COLO668 (cell line): ENCODE data around the gene TP53I3.
"Not testable (repeated sequence)": the region's sequence is repeated elsewhere in the genome, so short reads cannot be mapped to it uniquely, and the experiment has no call there.

Experiments
- DNase-seq: peaks from one replicate; lab custom pipeline; 2025; ENCODE audit not compliant: unreplicated experiment; lab: John Stamatoyannopoulos, UW

TP53I3 gene, protein sequence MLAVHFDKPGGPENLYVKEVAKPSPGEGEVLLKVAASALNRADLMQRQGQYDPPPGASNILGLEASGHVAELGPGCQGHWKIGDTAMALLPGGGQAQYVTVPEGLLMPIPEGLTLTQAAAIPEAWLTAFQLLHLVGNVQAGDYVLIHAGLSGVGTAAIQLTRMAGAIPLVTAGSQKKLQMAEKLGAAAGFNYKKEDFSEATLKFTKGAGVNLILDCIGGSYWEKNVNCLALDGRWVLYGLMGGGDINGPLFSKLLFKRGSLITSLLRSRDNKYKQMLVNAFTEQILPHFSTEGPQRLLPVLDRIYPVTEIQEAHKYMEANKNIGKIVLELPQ

GRCh38 chr2:24084386-24085199 lies at the start of gene TP53I3:
TSS of gene TP53I3 (minus strand) at chr2:24084834. CDS start at chr2:24084326, 508 bp downstream.
- DNase-seq, result peak; percentile 90

DNA sequence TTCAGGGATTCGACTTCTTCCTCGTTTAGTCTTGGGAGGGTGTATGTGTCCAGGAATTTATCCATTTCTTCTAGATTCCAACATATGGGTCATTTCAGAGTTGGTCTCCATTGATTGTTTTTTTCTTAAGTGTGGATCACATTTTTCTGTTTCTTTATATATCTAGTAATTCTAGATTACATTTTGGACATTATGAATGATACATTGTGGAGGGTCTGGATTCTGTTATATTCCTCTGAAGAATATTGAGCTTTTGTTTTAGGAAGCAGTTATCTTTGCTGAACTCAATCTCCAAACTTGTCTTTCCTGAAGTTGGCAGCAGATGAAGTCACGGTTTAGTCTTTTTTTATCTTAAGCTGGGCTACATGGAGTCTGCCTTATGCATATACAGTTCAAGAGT lies 47.9 kb upstream of the TP53I3 start:
- DNase-seq, result no peak

DNA sequence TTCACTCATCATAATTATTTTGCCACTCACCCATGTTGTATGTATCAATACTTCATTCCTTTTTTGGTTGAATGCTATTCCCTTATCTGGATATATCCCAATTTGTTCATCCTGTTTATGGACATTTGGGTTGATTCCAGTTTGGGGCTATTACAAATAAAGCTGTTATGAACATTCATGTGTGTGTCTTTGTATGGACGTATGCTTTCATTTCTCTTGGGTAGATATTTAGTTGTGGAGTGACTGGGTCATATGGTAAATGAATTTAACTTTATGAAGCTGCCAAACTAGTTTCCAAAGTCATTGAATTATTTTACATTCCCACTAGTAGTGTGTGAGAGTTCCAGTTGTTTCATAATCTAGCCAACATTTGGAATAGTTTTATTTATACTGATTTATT lies 41.3 kb upstream of the TP53I3 start:
- DNase-seq, result no peak

GRCh38 chr2:24123922-24124580 lies 39.4 kb upstream of the TP53I3 start:
- no peak for DNase-seq

- DNase-seq, result peak; percentile 90
These were observed 38.7 kb upstream of the TP53I3 start, which contains the start of the genes FAM228B and PFN4 for GRCh38 chr2:24123195-24123921. TSS of gene FAM228B (plus strand) at chr2:24123469. CDS start at chr2:24124362, 893 bp downstream. TSS of gene PFN4 (minus strand) at chr2:24123334. CDS start at chr2:24122535, 799 bp downstream.

DNA sequence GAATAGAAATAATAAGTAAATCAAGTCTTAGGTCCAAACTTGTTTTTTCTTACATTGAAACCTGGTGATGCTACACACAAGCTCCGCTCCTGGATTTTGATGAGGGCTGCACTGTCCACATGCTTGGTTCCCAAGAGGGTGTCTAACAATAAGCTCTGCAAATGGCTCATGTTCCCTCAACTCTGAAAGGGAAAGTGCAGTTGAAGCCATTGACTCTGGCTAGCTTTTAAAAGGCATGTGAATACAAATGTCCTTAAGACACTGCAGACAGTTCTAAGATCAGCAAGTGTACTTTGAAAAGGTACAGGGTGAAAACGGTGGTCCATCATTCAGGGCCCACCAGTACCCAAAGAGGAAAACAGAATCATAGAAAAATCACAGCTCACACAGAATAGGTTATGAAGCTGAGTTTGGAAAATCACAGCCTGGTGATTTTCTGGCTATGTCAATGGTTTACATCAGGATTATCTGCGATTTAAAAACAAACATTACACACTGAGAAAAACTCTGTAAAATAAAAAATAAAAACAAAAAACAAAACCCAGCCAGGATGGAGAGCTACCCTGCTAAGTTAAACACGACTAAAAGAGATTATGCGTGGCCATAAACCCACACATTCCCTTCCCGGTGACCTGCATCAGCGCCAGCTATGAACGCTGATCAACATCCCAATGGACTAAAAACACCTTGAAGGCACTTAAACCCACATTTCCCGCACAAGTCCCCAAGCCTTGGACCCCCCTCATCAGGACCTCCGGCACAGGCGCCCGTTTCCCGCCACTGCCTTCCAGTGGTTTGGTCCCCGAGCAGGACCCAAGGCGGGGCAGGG lies 37.9 kb upstream of the TP53I3 start:
- DNase-seq, result no peak

- DNase-seq, result no peak
These were observed 36.8 kb upstream of the TP53I3 start for GRCh38 chr2:24121469-24121868.

- DNase-seq, result no peak
These were observed 36.4 kb upstream of the TP53I3 start for GRCh38 chr2:24121066-24121465.

GRCh38 chr2:24117902-24118301 lies 33.3 kb upstream of the TP53I3 start:
- DNase-seq, result no peak

DNA sequence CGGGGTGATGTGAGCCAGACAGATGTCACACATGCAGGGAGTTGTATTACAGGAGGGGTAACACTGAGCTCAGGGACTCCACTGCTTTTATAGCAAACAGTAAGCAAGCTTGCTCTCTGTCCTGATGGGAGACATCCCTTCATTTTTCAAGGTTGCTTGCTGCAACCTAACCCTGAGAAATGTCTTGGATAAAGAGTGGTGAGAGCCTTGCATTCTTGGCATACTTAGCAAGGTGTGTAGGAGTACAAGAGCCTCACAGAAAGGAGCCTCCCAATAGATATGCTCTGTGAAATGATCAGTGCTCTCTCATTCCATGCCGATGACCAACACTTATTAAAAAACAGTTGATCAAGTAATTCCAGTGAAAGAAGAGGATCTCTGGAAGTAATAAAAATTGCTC lies 30.4 kb upstream of the TP53I3 start:
- DNase-seq, result no peak

DNA sequence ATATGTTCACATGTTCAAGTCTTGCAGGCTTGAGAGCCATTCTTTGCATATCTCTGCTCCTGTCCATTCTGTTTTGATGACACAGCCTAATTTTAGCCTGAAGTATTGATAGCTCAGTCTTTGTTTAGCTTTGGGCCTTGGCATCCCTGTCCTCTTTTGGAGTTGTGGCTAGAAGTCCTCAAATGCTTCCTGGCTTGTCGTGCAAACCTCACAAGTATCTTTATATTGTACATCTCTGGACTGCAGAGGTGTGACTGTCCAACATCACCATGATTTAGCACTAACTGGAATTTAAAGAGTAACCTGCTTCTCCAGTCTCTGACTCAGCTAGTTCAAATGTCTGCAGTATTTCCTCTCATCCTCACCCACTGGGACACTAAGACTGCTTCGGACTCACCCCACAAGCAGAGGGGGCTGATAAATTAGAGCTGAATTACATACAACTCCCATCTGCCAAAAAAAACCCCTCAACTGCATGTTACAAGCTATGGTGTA lies 26.8 kb upstream of the TP53I3 start:
- DNase-seq, result no peak

DNA sequence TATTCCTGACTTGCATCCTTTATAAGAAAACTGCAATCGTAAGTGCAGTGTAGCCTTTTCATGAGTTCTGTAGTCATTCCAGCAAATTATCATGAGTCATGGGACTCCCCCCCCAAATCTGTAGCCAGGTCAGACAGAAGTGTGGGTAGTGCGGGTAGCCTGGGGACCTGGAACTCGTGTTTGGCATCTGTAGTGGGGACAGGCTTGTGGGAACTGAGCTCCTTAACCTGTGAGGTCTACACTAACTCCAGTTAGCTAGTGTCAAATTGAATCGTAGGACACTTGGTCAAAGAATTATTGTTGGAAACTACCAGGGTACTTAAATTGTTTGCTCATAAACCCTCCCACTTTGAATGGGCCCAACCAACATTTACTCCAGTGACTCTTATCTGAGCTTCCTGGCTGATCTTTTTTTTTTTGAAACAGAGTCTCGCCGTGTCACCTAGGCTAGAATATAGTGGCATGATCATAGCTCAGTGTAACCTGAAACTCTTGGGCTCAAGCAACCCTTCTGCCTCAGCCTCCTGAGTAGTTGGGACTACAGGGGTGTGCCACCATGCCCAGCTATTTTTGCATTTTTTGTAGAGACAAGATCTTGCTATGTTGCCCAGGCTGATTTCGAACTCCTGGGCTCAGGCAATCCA lies 26.1 kb upstream of the TP53I3 start:
- no peak for DNase-seq

DNA sequence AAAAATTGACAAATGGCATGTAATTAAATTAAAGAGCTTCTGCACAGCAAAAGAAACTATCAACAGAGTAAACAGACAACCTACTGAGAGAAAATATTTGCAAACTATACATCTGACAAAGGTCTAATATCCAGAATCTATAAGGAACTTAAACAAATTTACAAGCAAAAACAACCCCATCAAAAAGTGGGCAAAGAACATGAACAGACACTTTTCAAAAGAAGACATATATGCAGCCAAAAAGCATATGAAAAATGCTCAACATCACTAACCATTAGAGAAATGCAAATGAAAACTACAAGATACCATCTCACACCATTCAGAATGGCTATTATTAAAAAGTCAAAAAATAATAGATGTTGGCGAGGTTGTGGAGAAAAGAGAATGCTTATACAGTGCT lies 24.8 kb upstream of the TP53I3 start:
- DNase-seq, result not testable (repeated sequence)

GRCh38 chr2:24107336-24107735 lies 22.7 kb upstream of the TP53I3 start:
- DNase-seq, result no peak

DNA sequence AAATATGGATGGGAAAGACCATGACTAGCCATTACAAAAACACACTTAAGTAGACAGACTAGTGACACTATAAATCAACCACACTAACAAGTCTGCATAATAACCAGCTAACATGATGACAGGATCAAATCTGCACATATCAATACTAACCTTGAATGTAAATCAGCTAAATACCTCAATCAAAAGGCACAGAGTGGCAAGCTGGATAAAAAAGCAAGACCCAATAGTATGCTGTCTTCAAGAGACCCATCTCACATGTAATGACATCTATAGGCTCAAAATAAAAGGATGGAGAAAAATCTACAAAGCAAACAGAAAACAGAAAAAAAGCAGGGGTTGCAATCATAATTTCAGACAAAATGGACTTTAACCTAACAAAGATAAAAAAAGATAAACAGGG lies 22.2 kb upstream of the TP53I3 start:
- DNase-seq, result no peak

DNA sequence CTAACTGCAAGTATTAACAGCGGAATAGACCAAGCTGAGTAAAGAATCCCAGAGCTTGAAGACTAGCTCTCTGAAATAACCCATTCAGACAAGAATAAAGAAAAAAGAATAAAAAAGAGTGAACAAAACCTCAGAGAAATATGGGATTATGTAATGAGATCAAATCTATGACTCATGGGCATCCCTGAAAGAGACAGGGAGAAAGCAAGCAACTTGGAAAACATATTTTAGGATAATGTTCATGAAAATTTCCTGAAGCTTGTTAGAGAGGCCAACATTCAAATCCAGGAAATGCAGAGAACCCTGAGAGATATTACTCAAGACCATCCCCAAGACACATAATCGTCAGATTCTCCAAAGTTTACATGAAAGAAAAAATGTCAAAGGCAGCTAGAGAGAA lies 21.2 kb upstream of the TP53I3 start:
- DNase-seq, result no peak

- DNase-seq, result no peak
These were observed 20.3 kb upstream of the TP53I3 start for GRCh38 chr2:24104906-24105305.

DNA sequence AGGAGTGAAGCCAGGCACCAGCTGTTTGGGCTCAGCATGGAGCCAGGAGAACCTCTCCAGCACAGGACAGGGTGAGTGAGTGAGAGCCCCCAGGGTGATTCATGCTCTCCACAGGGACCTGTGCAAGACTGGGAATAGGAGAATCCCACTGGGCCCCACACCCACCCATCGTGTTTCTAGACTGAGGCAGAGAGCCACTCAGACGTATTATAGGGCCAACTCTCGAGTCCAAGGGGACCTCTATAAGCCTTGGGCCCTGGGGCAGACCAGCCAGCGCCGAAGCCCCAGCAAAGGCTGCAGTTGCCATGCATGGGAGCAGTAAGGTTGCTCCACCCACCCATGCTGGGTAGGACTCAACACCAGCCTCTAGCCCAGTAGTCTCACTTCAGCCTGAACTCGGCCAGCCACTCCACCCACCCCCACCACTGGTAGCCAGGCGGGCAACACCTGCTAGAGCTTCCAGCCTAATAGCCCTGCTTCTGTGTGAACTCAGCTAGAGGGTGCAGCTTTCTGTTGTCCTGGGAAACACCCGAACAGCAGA lies 19.5 kb upstream of the TP53I3 start:
- DNase-seq, result peak; percentile 39

DNA sequence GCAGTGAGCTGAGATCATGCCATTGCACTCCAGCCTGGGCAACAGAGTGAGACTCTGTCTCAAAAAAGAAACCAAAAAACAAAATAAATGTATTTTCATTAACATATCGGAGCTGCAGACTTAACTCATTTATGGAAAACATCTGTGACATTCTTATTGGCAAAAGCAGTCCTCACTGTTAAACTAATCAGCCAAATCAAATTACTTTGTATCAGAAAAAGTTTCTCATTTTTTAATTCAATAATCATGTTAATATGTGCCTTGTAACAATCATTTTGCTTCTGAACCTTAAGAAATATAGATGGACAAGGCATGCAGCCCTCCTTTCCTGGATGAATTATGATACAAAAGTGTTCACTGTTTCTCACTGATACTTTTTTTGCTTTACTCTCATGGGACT lies 18.0 kb upstream of the TP53I3 start:
- DNase-seq, result no peak
